Liver (tissue), 9 donors: ENCODE data around the gene NINJ1. TPM values are rescaled to one million over a fixed set of nuclear protein-coding genes. Genes with fewer than 3 reads are reported as not detected.

ENCODE experiments used
- DNase-seq: peaks from one replicate; pipeline ENCODE4 v3.0.0-alpha.2; 2017; ENCODE audit warnings: low spot score
- H3K27ac ChIP-seq, 2 donors: one replicate each; pipeline ENCODE4 v1.7.0; 2013; ENCODE audit warnings: inconsistent platforms in 2 of 2, low read length in 2 of 2, control low read depth in 1 of 2, low read depth in 1 of 2, mild to moderate bottlenecking in 1 of 2
- H3K27me3 ChIP-seq, 4 donors: one replicate each; pipeline versions ENCODE4 v1.6.1 to v1.7.0; 2013; ENCODE audit warnings: low read length in 3 of 4, inconsistent platforms in 1 of 4, mild to moderate bottlenecking in 1 of 4, moderate library complexity in 1 of 4; ENCODE audit not compliant: control insufficient read depth in 4 of 4, insufficient read depth in 4 of 4
- H3K36me3 ChIP-seq, 4 donors: one replicate each; pipeline versions ENCODE4 v1.6.1 to v1.7.0; 2013; ENCODE audit warnings: low read length in 3 of 4, mild to moderate bottlenecking in 3 of 4, low read depth in 1 of 4, moderate library complexity in 1 of 4; ENCODE audit not compliant: control insufficient read depth in 4 of 4, insufficient read depth in 3 of 4
- H3K4me1 ChIP-seq, 4 donors: one replicate each; pipeline versions ENCODE4 v1.6.1 to v1.7.0; 2013; ENCODE audit warnings: low read length in 3 of 4, mild to moderate bottlenecking in 3 of 4, moderate library complexity in 1 of 4; ENCODE audit not compliant: control insufficient read depth in 4 of 4, insufficient read depth in 4 of 4
- H3K4me3 ChIP-seq, 3 donors: one replicate each; pipeline versions ENCODE4 v1.6.1 to v1.7.0; 2013; ENCODE audit warnings: low read length in 3 of 3, control low read depth in 1 of 3, low read depth in 1 of 3, mild to moderate bottlenecking in 1 of 3
- H3K9ac ChIP-seq, 2 donors: one replicate each; pipeline ENCODE4 v1.7.0; 2013; ENCODE audit warnings: low read length in 2 of 2, mild to moderate bottlenecking in 2 of 2, moderate library complexity in 2 of 2, control low read depth in 1 of 2, low read depth in 1 of 2
- H3K9me3 ChIP-seq, 4 donors: one replicate each; pipeline versions ENCODE4 v1.6.1 to v1.7.0; 2013; ENCODE audit warnings: low read length in 3 of 4; ENCODE audit not compliant: control insufficient read depth in 4 of 4
- EGR1 ChIP-seq, 2 donors: IDR thresholded peaks; 2 replicates each; pipeline ENCODE4 v1.6.1; 2016 to 2018; ENCODE audit warnings: antibody characterized with exemption in 2 of 2, low read depth in 2 of 2
- FOXA1 ChIP-seq: IDR thresholded peaks from 2 replicates; pipeline ENCODE4 v1.6.1; 2016; ENCODE audit warnings: antibody characterized with exemption
- FOXA2 ChIP-seq: IDR thresholded peaks from 2 replicates; pipeline ENCODE4 v1.6.1; 2016; ENCODE audit warnings: antibody characterized with exemption
- GABPA ChIP-seq, 2 donors: IDR thresholded peaks in 1 of 2; conservative IDR thresholded peaks in 1 of 2; 2 replicates each; pipeline ENCODE4 v1.6.1; 2016; ENCODE audit warnings: antibody characterized with exemption in 2 of 2, mild to moderate bottlenecking in 1 of 2, moderate library complexity in 1 of 2
- HNF4A ChIP-seq, 2 donors: conservative IDR thresholded peaks; 2 replicates each; pipeline ENCODE4 v1.6.1; 2016; ENCODE audit warnings: antibody characterized with exemption in 2 of 2, mild to moderate bottlenecking in 2 of 2
- HNF4G ChIP-seq: IDR thresholded peaks from 2 replicates; pipeline ENCODE4 v1.6.1; 2016; ENCODE audit warnings: antibody characterized with exemption
- JUND ChIP-seq, 2 donors: IDR thresholded peaks; 2 replicates each; pipeline ENCODE4 v1.6.1; 2016; ENCODE audit warnings: antibody characterized with exemption in 2 of 2
- NR2F2 ChIP-seq: IDR thresholded peaks from 2 replicates; pipeline ENCODE4 v1.6.1; 2016; ENCODE audit warnings: antibody characterized with exemption
- RAD21 ChIP-seq, 2 donors: IDR thresholded peaks; 2 replicates each; pipeline ENCODE4 v1.6.1; 2016; ENCODE audit warnings: antibody characterized with exemption in 2 of 2, mild to moderate bottlenecking in 2 of 2
- RXRA ChIP-seq, 2 donors: IDR thresholded peaks; 2 replicates each; pipeline ENCODE4 v1.6.1; 2017 to 2018; ENCODE audit warnings: antibody characterized with exemption in 2 of 2, mild to moderate bottlenecking in 1 of 2
- SP1 ChIP-seq: IDR thresholded peaks from 2 replicates; pipeline ENCODE4 v1.6.1; 2018; ENCODE audit warnings: antibody characterized with exemption, mild to moderate bottlenecking
- TAF1 ChIP-seq: conservative IDR thresholded peaks from 2 replicates; pipeline ENCODE4 v1.6.1; 2016; ENCODE audit warnings: antibody characterized with exemption, mild to moderate bottlenecking
- YY1 ChIP-seq: IDR thresholded peaks from 2 replicates; pipeline ENCODE4 v1.6.1; 2016; ENCODE audit warnings: antibody characterized with exemption, mild to moderate bottlenecking
- WGBS: extraction: QIAGEN DNeasy Blood & Tissue Kit; methylation state at CpG from one replicate; pipeline ENCODE4 v1.1.7; 2013; 5-methylcytosine and 5-hydroxymethylcytosine counted together
- polyA plus RNA-seq, 2 donors: library from polyadenylated mRNA; stranded (reverse) in 1 of 2; unstranded in 1 of 2; fragments of 200-250 nt in 1 of 2; fragments of >200 nt in 1 of 2; fragmentation: Nextera tagmentation in 1 of 2; extraction: Ambion mirVana in 1 of 2; gene quantifications; one replicate each; pipeline versions ENCODE4 v1.2.1 to v1.2.3, GENCODE V29; 2013 to 2015
- total RNA-seq, 2 donors: library from RNA; depleted of rRNA; stranded (reverse); fragments of >200 nt; gene quantifications; one replicate each; pipeline ENCODE4 v1.2.3, GENCODE V29; 2014
- TF ChIP-seq, protein P1 (sequence below): fragments of 150-350 bp; IDR thresholded peaks from 2 replicates; pipeline ENCODE4 v1.5.1; 2017; ENCODE audit warnings: improper control_type of control experiment, low read depth, low read length; ENCODE audit not compliant: missing input control
- TF ChIP-seq, protein P2 (sequence below): IDR thresholded peaks from 2 replicates; pipeline ENCODE4 v1.6.1; 2016; ENCODE audit warnings: antibody characterized with exemption
- TF ChIP-seq, protein P3 (sequence below): IDR thresholded peaks from 2 replicates; pipeline ENCODE4 v1.6.1; 2016; ENCODE audit warnings: antibody characterized with exemption, mild to moderate bottlenecking
- TF ChIP-seq, protein P4 (sequence below): IDR thresholded peaks from 2 replicates; pipeline ENCODE4 v1.6.1; 2016; ENCODE audit warnings: antibody characterized with exemption
- TF ChIP-seq, protein P5 (sequence below): IDR thresholded peaks from 2 replicates; pipeline ENCODE4 v1.6.1; 2016; ENCODE audit warnings: antibody characterized with exemption
- donor health status: healthy.
- donor health status: healthy.
- donor health status: healthy.
- donor health status: healthy.
- donor health status: healthy.

The NINJ1 gene
- total and polyA plus RNA-seq, 4 donors: 31.2 to 72.1 (median 55.2) TPM

DNA sequence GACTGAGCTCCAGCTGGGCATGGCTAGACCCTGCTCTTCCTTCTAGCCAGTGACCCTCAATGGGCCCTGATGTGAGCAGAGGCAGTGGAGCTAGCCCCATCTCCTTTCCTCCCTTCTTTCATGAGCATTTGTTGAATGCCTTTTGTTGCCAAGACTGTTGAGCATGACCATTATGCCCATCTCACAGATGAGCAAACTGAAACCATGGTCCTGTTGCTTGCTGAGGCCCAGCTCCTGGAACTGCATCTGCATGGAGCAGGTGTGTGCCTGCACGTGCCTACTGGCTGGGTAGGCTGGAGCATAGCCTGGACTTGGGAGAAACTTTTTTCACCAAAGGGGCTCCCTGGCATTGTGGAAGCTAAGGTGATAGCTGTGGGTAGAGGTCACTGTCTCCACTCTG lies 46.9 kb upstream of the NINJ1 start:
- Histone ChIP-seq H3K9ac (no peak overlapping the region), H3K36me3 (no peaks in the 10 kb centered on the region), H3K27me3 (peaks cover 0 to 5% (median 0%) of the 10 kb centered on the region in 4 donors), H3K27ac (no peak overlapping the region), H3K4me1 (peaks cover 0 to 17% (median 7%) of the 10 kb centered on the region in 4 donors), H3K4me3 (no peak overlapping the region), H3K9me3 (no peaks in the 10 kb centered on the region)
- TF ChIP-seq HNF4G (no peak), GABPA (IDR thresholded peaks at IDR 0.05 in 1 of 2, conservative IDR thresholded peaks at IDR 0.05 in 1 of 2) (no peak), HNF4A (conservative IDR thresholded peaks at IDR 0.05) (no peak)
- TF ChIP-seq, protein P1, sequence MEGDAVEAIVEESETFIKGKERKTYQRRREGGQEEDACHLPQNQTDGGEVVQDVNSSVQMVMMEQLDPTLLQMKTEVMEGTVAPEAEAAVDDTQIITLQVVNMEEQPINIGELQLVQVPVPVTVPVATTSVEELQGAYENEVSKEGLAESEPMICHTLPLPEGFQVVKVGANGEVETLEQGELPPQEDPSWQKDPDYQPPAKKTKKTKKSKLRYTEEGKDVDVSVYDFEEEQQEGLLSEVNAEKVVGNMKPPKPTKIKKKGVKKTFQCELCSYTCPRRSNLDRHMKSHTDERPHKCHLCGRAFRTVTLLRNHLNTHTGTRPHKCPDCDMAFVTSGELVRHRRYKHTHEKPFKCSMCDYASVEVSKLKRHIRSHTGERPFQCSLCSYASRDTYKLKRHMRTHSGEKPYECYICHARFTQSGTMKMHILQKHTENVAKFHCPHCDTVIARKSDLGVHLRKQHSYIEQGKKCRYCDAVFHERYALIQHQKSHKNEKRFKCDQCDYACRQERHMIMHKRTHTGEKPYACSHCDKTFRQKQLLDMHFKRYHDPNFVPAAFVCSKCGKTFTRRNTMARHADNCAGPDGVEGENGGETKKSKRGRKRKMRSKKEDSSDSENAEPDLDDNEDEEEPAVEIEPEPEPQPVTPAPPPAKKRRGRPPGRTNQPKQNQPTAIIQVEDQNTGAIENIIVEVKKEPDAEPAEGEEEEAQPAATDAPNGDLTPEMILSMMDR: no peak
- 78% methylated on average over 1 of the region's 1 CpG for WGBS
- no peak for DNase-seq

DNA sequence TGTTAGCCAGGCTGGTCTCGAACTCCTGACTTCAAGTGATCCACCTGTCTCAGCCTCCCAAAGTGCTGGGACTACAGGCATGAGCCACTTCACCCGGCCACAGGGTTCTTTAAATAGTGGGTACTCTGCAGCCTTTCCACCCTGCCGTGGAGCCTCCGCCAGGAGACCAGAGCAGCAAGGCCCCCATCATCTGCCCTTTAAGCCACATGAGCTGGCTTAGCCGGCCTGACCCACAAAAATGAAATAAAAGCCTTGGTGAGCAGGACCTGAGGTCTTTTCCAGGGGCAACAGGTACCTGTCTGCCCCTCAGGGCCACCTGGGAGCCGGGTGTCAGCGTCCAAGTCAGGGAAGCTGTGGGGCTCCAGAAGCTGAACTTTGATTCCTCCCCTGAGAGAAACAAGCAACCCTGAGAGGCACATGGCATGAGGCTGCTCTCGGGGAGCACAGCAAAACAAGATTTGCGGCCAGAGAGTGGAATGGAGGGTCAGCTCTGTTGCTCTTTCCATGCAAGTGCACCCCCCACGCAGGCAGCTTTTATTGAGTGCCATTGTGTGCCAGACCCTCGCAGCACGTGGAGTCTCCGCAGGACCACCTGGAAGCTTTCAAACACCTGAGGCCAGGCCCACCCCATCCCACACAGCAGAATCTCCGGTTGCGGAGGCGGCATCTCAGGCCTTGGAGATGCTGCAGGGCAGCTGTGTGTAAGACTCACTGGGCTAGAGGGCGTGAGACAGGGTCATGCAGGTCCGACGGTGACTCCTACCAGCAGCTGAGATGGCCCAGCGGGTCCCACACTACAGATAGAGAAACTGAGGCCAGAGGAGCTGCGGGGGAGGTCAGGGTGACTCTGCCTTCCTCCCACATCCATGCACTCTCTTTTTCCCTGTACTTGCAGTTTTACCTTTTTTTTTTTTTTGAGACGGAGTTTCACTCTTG lies 45.1 kb upstream of the NINJ1 start:
- H3K36me3 ChIP-seq: no peaks in the 10 kb centered on the region
- peaks cover 0 to 10% (median 4%) of the 10 kb centered on the region in 4 donors for H3K4me1 ChIP-seq
- H3K9me3 ChIP-seq: no peaks in the 10 kb centered on the region
- no peak overlapping the region for H3K4me3 ChIP-seq
- DNase-seq: no peak
- no peak overlapping the region for H3K9ac ChIP-seq
- peaks cover 0 to 5% (median 0%) of the 10 kb centered on the region in 4 donors for H3K27me3 ChIP-seq
- TF ChIP-seq, protein P2, sequence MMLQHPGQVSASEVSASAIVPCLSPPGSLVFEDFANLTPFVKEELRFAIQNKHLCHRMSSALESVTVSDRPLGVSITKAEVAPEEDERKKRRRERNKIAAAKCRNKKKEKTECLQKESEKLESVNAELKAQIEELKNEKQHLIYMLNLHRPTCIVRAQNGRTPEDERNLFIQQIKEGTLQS: no peak
- TF ChIP-seq, protein P3, sequence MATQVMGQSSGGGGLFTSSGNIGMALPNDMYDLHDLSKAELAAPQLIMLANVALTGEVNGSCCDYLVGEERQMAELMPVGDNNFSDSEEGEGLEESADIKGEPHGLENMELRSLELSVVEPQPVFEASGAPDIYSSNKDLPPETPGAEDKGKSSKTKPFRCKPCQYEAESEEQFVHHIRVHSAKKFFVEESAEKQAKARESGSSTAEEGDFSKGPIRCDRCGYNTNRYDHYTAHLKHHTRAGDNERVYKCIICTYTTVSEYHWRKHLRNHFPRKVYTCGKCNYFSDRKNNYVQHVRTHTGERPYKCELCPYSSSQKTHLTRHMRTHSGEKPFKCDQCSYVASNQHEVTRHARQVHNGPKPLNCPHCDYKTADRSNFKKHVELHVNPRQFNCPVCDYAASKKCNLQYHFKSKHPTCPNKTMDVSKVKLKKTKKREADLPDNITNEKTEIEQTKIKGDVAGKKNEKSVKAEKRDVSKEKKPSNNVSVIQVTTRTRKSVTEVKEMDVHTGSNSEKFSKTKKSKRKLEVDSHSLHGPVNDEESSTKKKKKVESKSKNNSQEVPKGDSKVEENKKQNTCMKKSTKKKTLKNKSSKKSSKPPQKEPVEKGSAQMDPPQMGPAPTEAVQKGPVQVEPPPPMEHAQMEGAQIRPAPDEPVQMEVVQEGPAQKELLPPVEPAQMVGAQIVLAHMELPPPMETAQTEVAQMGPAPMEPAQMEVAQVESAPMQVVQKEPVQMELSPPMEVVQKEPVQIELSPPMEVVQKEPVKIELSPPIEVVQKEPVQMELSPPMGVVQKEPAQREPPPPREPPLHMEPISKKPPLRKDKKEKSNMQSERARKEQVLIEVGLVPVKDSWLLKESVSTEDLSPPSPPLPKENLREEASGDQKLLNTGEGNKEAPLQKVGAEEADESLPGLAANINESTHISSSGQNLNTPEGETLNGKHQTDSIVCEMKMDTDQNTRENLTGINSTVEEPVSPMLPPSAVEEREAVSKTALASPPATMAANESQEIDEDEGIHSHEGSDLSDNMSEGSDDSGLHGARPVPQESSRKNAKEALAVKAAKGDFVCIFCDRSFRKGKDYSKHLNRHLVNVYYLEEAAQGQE: no peak
- TF ChIP-seq FOXA2 (no peak), HNF4A (conservative IDR thresholded peaks at IDR 0.05) (no peak), NR2F2 (no peak), HNF4G (no peak), JUND (IDR thresholded peaks at IDR 0.05) (no peak), YY1 (no peak), FOXA1 (no peak), RAD21 (IDR thresholded peaks at IDR 0.05) (no peak), TAF1 (no peak), SP1 (no peak), RXRA (IDR thresholded peaks at IDR 0.05) (no peak), EGR1 (IDR thresholded peaks at IDR 0.05; ENCODE audit: low read depth in 2 of 2) (no peak)
- TF ChIP-seq, protein P1: no peak
- TF ChIP-seq, protein P4, sequence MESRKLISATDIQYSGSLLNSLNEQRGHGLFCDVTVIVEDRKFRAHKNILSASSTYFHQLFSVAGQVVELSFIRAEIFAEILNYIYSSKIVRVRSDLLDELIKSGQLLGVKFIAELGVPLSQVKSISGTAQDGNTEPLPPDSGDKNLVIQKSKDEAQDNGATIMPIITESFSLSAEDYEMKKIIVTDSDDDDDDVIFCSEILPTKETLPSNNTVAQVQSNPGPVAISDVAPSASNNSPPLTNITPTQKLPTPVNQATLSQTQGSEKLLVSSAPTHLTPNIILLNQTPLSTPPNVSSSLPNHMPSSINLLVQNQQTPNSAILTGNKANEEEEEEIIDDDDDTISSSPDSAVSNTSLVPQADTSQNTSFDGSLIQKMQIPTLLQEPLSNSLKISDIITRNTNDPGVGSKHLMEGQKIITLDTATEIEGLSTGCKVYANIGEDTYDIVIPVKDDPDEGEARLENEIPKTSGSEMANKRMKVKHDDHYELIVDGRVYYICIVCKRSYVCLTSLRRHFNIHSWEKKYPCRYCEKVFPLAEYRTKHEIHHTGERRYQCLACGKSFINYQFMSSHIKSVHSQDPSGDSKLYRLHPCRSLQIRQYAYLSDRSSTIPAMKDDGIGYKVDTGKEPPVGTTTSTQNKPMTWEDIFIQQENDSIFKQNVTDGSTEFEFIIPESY: no peak
- TF ChIP-seq, protein P5, sequence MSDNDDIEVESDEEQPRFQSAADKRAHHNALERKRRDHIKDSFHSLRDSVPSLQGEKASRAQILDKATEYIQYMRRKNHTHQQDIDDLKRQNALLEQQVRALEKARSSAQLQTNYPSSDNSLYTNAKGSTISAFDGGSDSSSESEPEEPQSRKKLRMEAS: no peak
- WGBS: 87% methylated on average over 22 of the region's 22 CpGs
- no peak overlapping the region for H3K27ac ChIP-seq
